ENCODE results near the gene AGBL3. TPM values are rescaled to one million over a fixed set of nuclear protein-coding genes. Genes with fewer than 3 reads are reported as not detected.

Gene AGBL3
- total RNA-seq, 4 donors from 2014 or later = 0.35 to 3.6 (median 0.55) TPM

GRCh38 chr7:135077642-135078041 is 91.3 kb downstream of the AGBL3 start:
- intact Hi-C loops (cut with DNase I) = no loop called here
- Histone ChIP-seq H3K36me3 (no peaks in the 10 kb centered on the region), H3K27ac (no peak overlapping the region), H3K4me3 (no peak overlapping the region), H3K9me3 (no peaks in the 10 kb centered on the region), H3K27me3 (no peaks in the 10 kb centered on the region), H3K4me1 (no peaks in the 10 kb centered on the region)
- TF ChIP-seq POLR2A (IDR thresholded peaks at IDR 0.05) = no peak
- TF ChIP-seq CTCF (IDR thresholded peaks at IDR 0.05) = no peak
- no peak for DNase-seq
- 73 to 86% methylated on average over 6 to 7 of the region's 7 CpGs for WGBS, 2 donors

- Histone ChIP-seq H3K27me3 (no peaks in the 10 kb centered on the region), H3K27ac (no peak overlapping the region), H3K36me3 (no peaks in the 10 kb centered on the region), H3K4me3 (no peak overlapping the region), H3K4me1 (no peaks in the 10 kb centered on the region), H3K9me3 (no peaks in the 10 kb centered on the region)
- DNase-seq = no peak
- intact Hi-C loops (cut with DNase I) = no loop called here
- no peak for TF ChIP-seq CTCF (IDR thresholded peaks at IDR 0.05)
- no peak for TF ChIP-seq POLR2A (IDR thresholded peaks at IDR 0.05)
Measured at GRCh38 chr7:135078051-135078450, 91.7 kb downstream of the AGBL3 start.

GRCh38 chr7:135079068-135079467 is 92.8 kb downstream of the AGBL3 start:
- no peaks in the 10 kb centered on the region for H3K4me1 ChIP-seq
- H3K27ac ChIP-seq = no peak overlapping the region
- intact Hi-C loops (cut with DNase I) = no loop called here
- TF ChIP-seq POLR2A (IDR thresholded peaks at IDR 0.05) = no peak
- no peak for TF ChIP-seq CTCF (IDR thresholded peaks at IDR 0.05)
- no peaks in the 10 kb centered on the region for H3K27me3 ChIP-seq
- no peak overlapping the region for H3K4me3 ChIP-seq
- no peaks in the 10 kb centered on the region for H3K9me3 ChIP-seq
- DNase-seq = no peak
- no peaks in the 10 kb centered on the region for H3K36me3 ChIP-seq

GRCh38 chr7:135083005-135083404 is 96.7 kb downstream of the AGBL3 start:
- no peak for DNase-seq
- Histone ChIP-seq H3K4me3 (no peak overlapping the region), H3K27ac (no peak overlapping the region), H3K27me3 (no peaks in the 10 kb centered on the region), H3K4me1 (no peaks in the 10 kb centered on the region), H3K9me3 (peaks cover 0 to 1% (median 0%) of the 10 kb centered on the region in 3 donors), H3K36me3 (no peaks in the 10 kb centered on the region)
- WGBS, 2 donors = 0 to 3% methylated on average over 1 of the region's 1 CpG
- TF ChIP-seq CTCF (IDR thresholded peaks at IDR 0.05) (no peak), POLR2A (IDR thresholded peaks at IDR 0.05) (no peak)
- intact Hi-C loops (cut with DNase I) = no loop called here

- Histone ChIP-seq H3K27ac (no peak overlapping the region), H3K4me1 (no peaks in the 10 kb centered on the region), H3K9me3 (peaks cover 0 to 14% (median 9%) of the 10 kb centered on the region in 3 donors), H3K36me3 (no peaks in the 10 kb centered on the region), H3K27me3 (peaks cover 0 to 25% (median 0%) of the 10 kb centered on the region in 4 donors), H3K4me3 (no peak overlapping the region)
- no peak for DNase-seq
- 78 to 100% methylated on average over 1 of the region's 1 CpG for WGBS, 2 donors
- TF ChIP-seq CTCF (IDR thresholded peaks at IDR 0.05) (no peak), POLR2A (IDR thresholded peaks at IDR 0.05) (no peak)
- intact Hi-C loops (cut with DNase I) = no loop called here
Measured at GRCh38 chr7:135088566-135088965, 102.3 kb downstream of the AGBL3 start.
